ENCODE data around the gene LBP. TPM values are rescaled to one million over a fixed set of nuclear protein-coding genes. Genes with fewer than 3 reads are reported as not detected.

Gene LBP
- total and polyA plus RNA-seq, 10 of the 15 experiments (the other 5 are each of a cell fraction or from before 2014, with no cell fraction given): 0.04 to 0.10 TPM; not detected in 8

DNA sequence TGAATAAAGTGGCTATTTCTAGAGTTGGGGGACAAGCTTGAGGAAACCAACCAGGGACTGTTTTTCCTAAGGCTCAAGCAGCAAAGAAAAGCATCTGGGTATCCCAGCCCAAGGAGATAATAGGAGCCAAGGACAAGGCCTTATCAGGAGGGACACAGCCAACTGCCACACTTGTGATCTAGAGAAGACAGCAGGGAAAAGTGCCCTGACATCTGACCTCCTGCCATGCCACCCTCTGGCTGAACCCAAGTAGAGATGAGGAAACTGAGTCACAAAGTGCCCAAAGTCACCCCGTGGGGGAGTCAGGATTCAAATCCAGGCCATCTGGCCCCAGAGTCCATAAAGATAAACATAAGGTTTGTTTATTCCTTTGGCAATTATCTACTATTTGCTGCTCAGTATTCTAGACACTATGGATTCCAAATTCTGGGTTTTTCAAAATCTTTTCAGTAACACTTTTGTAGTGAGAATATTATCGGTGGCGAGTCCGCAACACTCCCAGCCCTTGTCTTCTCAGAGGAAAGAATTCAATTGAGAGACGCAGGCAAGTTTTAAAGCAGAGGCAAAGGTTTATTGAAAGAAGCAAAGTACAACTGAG lies 3.5 kb upstream of the LBP start:
- SMC1A ChIA-PET (ENCODE audit: uncharacterized antibody, unreplicated experiment): no interaction called here
- H3K36me3 ChIP-seq (ENCODE audit: control insufficient read depth in 2 of 2, insufficient read depth in 2 of 2, low read length in 1 of 2): no peaks in the 10 kb centered on the region
- BruUV-seq (replicated peaks): no TSS peak
- H3K9ac ChIP-seq (ENCODE audit: control insufficient read depth, insufficient read depth, low read length): no peak overlapping the region
- no peaks in the 10 kb centered on the region for H4K20me1 ChIP-seq (ENCODE audit: control insufficient read depth, insufficient read depth)
- no peak overlapping the region for H3K4me3 ChIP-seq
- POLR2A ChIA-PET: no interaction called here
- in situ Hi-C loops (cut with MboI): no loop called here
- no peaks in the 10 kb centered on the region for H3K4me1 ChIP-seq (ENCODE audit: control insufficient read depth, insufficient read depth, low read length)
- RAD21 ChIA-PET (ENCODE audit: unreplicated experiment): no interaction called here
- FAIRE-seq (no peak), ATAC-seq (no peak), DNase-seq (ENCODE audit: low read depth, low spot score) (no peak)
- no peak overlapping the region for H2AFZ ChIP-seq (ENCODE audit: control insufficient read depth, low read depth, low read length)
- no peak for TF ChIP-seq YBX1 (IDR thresholded peaks at IDR 0.05)
- TF ChIP-seq, protein P1, sequence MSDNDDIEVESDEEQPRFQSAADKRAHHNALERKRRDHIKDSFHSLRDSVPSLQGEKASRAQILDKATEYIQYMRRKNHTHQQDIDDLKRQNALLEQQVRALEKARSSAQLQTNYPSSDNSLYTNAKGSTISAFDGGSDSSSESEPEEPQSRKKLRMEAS (IDR thresholded peaks at IDR 0.05; ENCODE audit: low read depth, low read length): no peak
- TF ChIP-seq NFYA (IDR thresholded peaks at IDR 0.05; ENCODE audit: borderline replicate concordance, low read depth, low read length): no peak
- no peak for TF ChIP-seq CHD2 (IDR thresholded peaks at IDR 0.05; ENCODE audit: borderline replicate concordance, low read depth, low read length)
- no peak for TF ChIP-seq MXI1 (IDR thresholded peaks at IDR 0.05; ENCODE audit: low read depth, low read length)
- TF ChIP-seq ZNF207 (IDR thresholded peaks at IDR 0.05; ENCODE audit: borderline replicate concordance): no peak
- TF ChIP-seq MYC (IDR thresholded peaks at IDR 0.05; ENCODE audit: insufficient read depth, insufficient read length, insufficient replicate concordance, low read length, severe bottlenecking): no peak
- no peak for TF ChIP-seq POU2F2 (IDR thresholded peaks at IDR 0.05; ENCODE audit: borderline replicate concordance, low read depth, low read length)
- TF ChIP-seq CREM (IDR thresholded peaks at IDR 0.05; ENCODE audit: low read depth): no peak
- TF ChIP-seq IRF4 (IDR thresholded peaks at IDR 0.05; ENCODE audit: low read depth, low read length): no peak
- H3K79me2 ChIP-seq (ENCODE audit: control insufficient read depth, insufficient read depth, low read length): no peaks in the 10 kb centered on the region
- intact Hi-C loops (cut with micrococcal nuclease; ENCODE audit: unreplicated experiment): no loop called here
- 54% methylated on average over 5 of the region's 5 CpGs for WGBS (ENCODE audit: insufficient coverage, insufficient replicate concordance, low lambda C conversion rate, missing lambda C conversion rate)
- H3K4me2 ChIP-seq (ENCODE audit: control insufficient read depth, insufficient read depth): no peak overlapping the region
- peaks cover 0 to 3% of the 10 kb centered on the region in 2 experiments; a peak in 1 of 4 replicates for H3K27me3 ChIP-seq (replicated peaks in 1 of 2; ENCODE audit: control insufficient read depth in 2 of 2, insufficient read depth in 2 of 2, low read length in 1 of 2)
- CTCF ChIA-PET: no interaction called here
- no peak overlapping the region for H3K27ac ChIP-seq (ENCODE audit: control insufficient read depth, insufficient read depth)
- no peaks in the 10 kb centered on the region; the same call in 1 of the 3 replicates for H3K9me3 ChIP-seq (replicated peaks; ENCODE audit: control insufficient read depth, insufficient read depth, low read length)

Data from GM12878 (cell line).